ENCODE measurements around the gene ASS1.

Gene ASS1

GRCh38 chr9:130531670-130532069 is 86.9 kb downstream of the ASS1 start:
- Histone ChIP-seq H3K36me3 (ENCODE audit: control insufficient read depth, low read length) (no peaks in the 10 kb centered on the region), H3K79me2 (ENCODE audit: control insufficient read depth, low read length) (no peaks in the 10 kb centered on the region), H3K4me2 (ENCODE audit: low read length) (no peak overlapping the region), H3K4me3 (ENCODE audit: low read length) (no peak overlapping the region), H3K9me3 (ENCODE audit: control insufficient read depth, insufficient read depth, low read length) (no peaks in the 10 kb centered on the region), H3K9me2 (replicated peaks; ENCODE audit: control insufficient read depth, low read length) (no peaks in the 10 kb centered on the region), H3K4me1 (ENCODE audit: control insufficient read depth, low read length) (no peaks in the 10 kb centered on the region), H3K27ac (ENCODE audit: low read depth, low read length) (no peak overlapping the region), H4K20me1 (ENCODE audit: control insufficient read depth, insufficient read depth, low read depth, low read length) (no peaks in the 10 kb centered on the region), H3F3A (ENCODE audit: control insufficient read depth, insufficient read depth) (no peaks in the 10 kb centered on the region), H3K27me3 (ENCODE audit: control insufficient read depth, low read length) (no peaks in the 10 kb centered on the region)
- no peak for TF ChIP-seq EZH2phosphoT487 (IDR thresholded peaks at IDR 0.05; ENCODE audit: borderline replicate concordance, low read length)
- TF ChIP-seq, protein P1, sequence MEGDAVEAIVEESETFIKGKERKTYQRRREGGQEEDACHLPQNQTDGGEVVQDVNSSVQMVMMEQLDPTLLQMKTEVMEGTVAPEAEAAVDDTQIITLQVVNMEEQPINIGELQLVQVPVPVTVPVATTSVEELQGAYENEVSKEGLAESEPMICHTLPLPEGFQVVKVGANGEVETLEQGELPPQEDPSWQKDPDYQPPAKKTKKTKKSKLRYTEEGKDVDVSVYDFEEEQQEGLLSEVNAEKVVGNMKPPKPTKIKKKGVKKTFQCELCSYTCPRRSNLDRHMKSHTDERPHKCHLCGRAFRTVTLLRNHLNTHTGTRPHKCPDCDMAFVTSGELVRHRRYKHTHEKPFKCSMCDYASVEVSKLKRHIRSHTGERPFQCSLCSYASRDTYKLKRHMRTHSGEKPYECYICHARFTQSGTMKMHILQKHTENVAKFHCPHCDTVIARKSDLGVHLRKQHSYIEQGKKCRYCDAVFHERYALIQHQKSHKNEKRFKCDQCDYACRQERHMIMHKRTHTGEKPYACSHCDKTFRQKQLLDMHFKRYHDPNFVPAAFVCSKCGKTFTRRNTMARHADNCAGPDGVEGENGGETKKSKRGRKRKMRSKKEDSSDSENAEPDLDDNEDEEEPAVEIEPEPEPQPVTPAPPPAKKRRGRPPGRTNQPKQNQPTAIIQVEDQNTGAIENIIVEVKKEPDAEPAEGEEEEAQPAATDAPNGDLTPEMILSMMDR (IDR thresholded peaks at IDR 0.05; ENCODE audit: low read depth, low read length, poor library complexity, severe bottlenecking), result no peak

DNA sequence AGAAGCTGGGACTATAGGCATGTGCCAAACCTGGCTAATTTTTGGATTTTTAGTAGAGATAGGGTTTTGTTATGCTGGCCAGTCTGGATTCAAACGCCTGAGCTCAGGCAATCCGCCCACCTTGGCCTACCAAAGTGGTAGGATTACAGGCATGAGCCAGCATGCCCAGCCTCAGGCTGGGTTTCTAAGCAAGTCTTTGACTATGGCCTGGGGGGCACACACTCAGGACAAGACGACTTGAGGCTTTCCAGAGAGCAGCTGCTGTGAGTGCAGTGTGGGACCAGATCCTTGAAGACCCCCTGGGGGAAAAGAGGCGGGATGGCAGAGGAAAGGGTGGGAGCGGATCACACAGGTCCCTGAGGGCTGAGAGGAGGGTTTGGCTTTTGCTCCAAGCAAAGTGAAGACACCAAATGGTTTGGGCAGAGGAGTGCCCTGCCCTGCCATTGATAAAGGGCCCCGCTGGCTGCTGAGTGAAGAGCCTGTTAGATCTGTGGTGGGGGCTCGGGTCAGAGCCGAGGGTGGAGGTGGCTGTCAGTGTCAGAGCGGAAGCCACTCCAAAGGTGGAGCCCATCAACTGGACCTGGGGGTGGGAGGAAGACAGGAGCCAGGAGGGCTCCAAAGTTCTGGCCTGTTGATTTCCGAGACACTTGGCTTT is 87.8 kb downstream of the ASS1 start:
- TF ChIP-seq EZH2phosphoT487 (IDR thresholded peaks at IDR 0.05; ENCODE audit: borderline replicate concordance, low read length), result no peak
- TF ChIP-seq, protein P1 (IDR thresholded peaks at IDR 0.05; ENCODE audit: low read depth, low read length, poor library complexity, severe bottlenecking), result no peak
- no peaks in the 10 kb centered on the region for H3K79me2 ChIP-seq (ENCODE audit: control insufficient read depth, low read length)
- H3K4me3 ChIP-seq (ENCODE audit: low read length), result no peak overlapping the region
- H4K20me1 ChIP-seq (ENCODE audit: control insufficient read depth, insufficient read depth, low read depth, low read length), result no peaks in the 10 kb centered on the region
- no peaks in the 10 kb centered on the region for H3K9me2 ChIP-seq (replicated peaks; ENCODE audit: control insufficient read depth, low read length)
- no peaks in the 10 kb centered on the region for H3K4me1 ChIP-seq (ENCODE audit: control insufficient read depth, low read length)
- no peak overlapping the region for H3K4me2 ChIP-seq (ENCODE audit: low read length)
- no peak overlapping the region for H3K27ac ChIP-seq (ENCODE audit: low read depth, low read length)
- H3K27me3 ChIP-seq (ENCODE audit: control insufficient read depth, low read length), result peaks cover 8% of the 10 kb centered on the region
- H3F3A ChIP-seq (ENCODE audit: control insufficient read depth, insufficient read depth), result no peaks in the 10 kb centered on the region
- H3K36me3 ChIP-seq (ENCODE audit: control insufficient read depth, low read length), result no peaks in the 10 kb centered on the region
- no peaks in the 10 kb centered on the region for H3K9me3 ChIP-seq (ENCODE audit: control insufficient read depth, insufficient read depth, low read length)

DNA sequence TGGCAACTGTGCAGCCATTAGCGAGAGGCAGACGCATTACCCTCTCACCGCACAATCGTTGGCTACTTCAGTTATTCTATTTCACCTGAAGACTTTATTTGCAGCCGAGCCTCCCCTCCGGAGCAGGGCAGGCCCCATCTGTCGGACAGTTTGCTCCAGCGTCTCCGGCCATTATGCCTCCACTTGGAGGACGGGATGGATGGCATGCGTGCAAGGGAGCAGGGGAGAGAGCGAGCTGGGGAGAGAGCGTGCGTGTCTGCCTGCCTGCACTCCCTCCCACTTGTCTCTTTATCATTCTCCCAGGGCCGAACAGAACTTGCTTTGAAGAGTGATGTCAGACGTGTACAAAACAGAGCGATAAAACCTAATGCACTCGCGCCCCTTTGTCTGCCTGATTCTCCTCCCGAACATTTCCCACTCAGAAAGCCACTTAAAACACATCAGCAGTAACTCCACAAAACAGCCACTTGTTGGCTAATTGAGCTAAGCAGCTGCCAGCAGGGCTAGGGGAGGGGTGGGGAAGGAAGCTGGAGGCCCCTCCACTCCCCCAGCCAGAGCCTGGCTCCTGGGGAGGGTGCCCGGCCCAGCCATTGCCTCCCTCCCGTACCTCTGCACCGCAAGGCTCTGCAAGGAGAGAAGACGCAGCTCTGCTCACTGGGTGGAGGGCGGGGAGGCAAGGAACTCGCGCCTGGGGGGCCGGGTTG is 91.2 kb downstream of the ASS1 start:
- Histone ChIP-seq H3K4me1 (ENCODE audit: control insufficient read depth, low read length) (no peaks in the 10 kb centered on the region), H3F3A (ENCODE audit: control insufficient read depth, insufficient read depth) (no peaks in the 10 kb centered on the region), H3K4me3 (ENCODE audit: low read length) (no peak overlapping the region), H4K20me1 (ENCODE audit: control insufficient read depth, insufficient read depth, low read depth, low read length) (no peaks in the 10 kb centered on the region), H3K27ac (ENCODE audit: low read depth, low read length) (no peak overlapping the region), H3K27me3 (ENCODE audit: control insufficient read depth, low read length) (peaks cover 21% of the 10 kb centered on the region), H3K9me3 (ENCODE audit: control insufficient read depth, insufficient read depth, low read length) (no peaks in the 10 kb centered on the region), H3K79me2 (ENCODE audit: control insufficient read depth, low read length) (no peaks in the 10 kb centered on the region), H3K4me2 (ENCODE audit: low read length) (no peak overlapping the region), H3K36me3 (ENCODE audit: control insufficient read depth, low read length) (no peaks in the 10 kb centered on the region), H3K9me2 (replicated peaks; ENCODE audit: control insufficient read depth, low read length) (no peaks in the 10 kb centered on the region)
- no peak for TF ChIP-seq EZH2phosphoT487 (IDR thresholded peaks at IDR 0.05; ENCODE audit: borderline replicate concordance, low read length)
- TF ChIP-seq, protein P1 (IDR thresholded peaks at IDR 0.05; ENCODE audit: low read depth, low read length, poor library complexity, severe bottlenecking), result no peak
